SK-N-MC (cell line): ENCODE results near the gene MAP4.

Experiments used
- EZH2 ChIP-seq: fragments of 200-600 bp; sonication (generic); IDR thresholded peaks from one replicate; pipeline ENCODE4 v1.6.1; 2017; ENCODE audit warnings: antibody characterized with exemption
- FOXP2 ChIP-seq: optimal IDR thresholded peaks from 2 replicates; pipeline ENCODE3; 2011; ENCODE audit warnings: mild to moderate bottlenecking, moderate library complexity; ENCODE audit not compliant: insufficient read depth; ENCODE audit errors: extremely low read length, control extremely low read depth
- POLR2AphosphoS5 ChIP-seq: IDR thresholded peaks from 2 replicates; pipeline ENCODE4 v1.6.1; 2012; ENCODE audit warnings: mild to moderate bottlenecking, low read depth, low read length, borderline replicate concordance

- TF ChIP-seq EZH2: no peak
- no peak for TF ChIP-seq POLR2AphosphoS5
- TF ChIP-seq FOXP2: no peak
These were observed 14.0 kb upstream of the MAP4 start for GRCh38 chr3:48030188-48030587.
